HG02943 (cell line): Measurements from ENCODE around the gene RCL1.
A peak's percentile ranks its signal among the peaks of the same experiment; 100 is the strongest.
"Not testable (repeated sequence)": the region's sequence is repeated elsewhere in the genome, so short reads cannot be mapped to it uniquely, and the experiment has no call there.

Source experiments
- ATAC-seq: cut with Tn5 transposase; IDR thresholded peaks from one replicate; pipeline ENCODE4 v1.9.1; 2021; ENCODE audit warnings: mild to moderate bottlenecking, low read depth, moderate library complexity; ENCODE audit not compliant: unreplicated experiment

RCL1 gene

GRCh38 chr9:4865681-4866080, 72.9 kb downstream of the RCL1 start:
- ATAC-seq = no peak

DNA sequence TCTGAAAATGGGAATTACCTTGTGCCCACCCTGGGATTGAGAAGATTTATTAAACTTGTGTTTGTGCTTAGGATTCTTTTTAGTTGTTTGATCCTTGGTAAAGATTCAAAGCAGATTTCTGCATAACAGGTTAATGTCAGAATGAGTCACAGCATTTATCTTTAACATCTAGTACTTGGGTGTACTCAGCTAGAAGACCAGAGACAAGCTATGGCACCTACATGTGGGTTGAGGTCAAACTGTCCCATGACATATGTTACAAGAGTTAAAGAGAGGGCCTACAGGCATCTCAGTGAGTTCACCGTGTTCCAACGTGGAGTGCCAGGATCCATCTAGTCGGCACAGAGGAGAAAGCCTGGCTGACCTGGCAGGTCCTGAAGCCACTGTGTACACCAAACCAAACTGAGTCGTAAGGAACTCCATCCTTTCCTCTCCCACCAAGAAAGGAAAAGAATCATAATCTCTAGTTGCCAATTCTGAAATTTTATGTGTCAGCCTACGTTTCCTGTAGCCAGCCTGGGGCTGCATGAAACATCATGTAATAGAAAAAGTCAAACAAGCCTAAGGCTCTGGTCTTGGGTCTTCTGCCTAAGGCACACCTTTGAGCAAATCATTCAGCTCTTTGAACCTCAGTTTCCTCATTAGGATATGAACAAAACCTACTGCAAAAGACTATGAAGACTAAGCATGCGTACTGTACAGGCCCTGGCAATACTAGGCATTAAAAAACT, 73.7 kb downstream of the RCL1 start:
- ATAC-seq = no peak

GRCh38 chr9:4873066-4873465, 80.3 kb downstream of the RCL1 start:
- ATAC-seq = no peak

DNA sequence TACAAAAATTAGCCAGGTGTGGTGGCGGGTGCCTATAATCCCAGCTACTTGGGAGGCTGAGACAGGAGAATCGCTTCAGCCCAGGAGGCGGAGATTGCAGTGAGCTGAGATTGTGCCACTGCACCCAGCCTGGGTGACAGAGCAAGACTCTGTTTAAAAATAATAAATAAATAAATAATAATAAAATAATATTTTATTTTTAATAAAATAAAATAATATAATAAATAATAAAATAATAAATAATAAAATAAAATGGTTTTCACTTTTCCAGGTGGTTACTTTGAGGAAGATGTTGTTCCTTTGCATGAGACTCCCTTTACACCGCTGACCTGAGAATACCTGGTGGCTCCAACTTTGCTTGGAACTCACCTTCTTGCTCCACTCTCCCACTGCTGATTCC, 82.8 kb downstream of the RCL1 start:
- ATAC-seq = no peak

- ATAC-seq = no peak
These were observed 86.4 kb downstream of the RCL1 start for GRCh38 chr9:4879115-4879558.

DNA sequence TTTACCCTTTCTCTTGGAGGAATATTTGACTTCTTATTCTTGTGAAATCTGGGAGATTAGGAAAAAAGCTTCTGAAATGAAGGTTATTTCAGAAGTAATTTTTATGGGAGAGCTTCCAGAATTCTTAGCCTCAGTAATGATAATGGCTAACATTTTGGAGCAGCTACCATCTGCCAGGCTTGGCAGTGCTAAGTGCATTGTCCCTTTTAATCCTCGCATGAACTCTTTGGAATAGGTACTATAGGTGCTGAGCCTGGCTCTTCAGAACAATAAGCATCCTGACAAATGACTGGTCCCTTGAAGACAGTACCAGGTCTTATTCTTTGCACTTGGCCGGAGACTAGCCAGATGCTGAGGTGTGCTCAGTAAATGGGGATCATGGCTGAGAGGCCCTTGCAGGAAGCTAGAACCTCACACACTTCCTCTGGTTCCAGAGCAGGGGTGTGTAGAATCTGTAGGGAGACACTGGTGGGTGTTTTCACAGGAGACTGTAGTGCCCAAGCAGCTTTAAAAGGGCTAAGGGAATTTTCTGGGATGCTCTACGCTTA, 90.7 kb downstream of the RCL1 start:
- ATAC-seq = no peak

GRCh38 chr9:4886698-4887097, 94.0 kb downstream of the RCL1 start:
- peak; percentile 98 for ATAC-seq

DNA sequence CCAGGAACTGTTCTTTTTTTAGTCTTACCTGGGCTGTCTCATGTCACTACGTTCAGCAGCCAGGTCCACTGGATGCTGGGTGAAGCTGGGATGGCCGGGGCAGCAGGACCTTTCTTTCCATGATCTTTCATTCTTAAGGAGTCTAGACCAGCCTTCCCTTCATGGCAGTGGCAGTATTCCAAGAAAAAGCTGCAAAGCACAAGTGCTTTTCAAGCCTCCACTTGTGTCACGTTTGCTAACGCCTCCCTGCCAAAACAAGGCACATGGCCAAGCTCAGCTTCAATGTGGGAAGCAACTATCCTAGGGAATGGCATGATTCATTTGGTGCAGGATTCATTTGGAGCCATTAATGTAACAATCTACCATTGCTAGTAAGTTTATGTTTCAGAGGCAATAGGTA, 94.8 kb downstream of the RCL1 start:
- no peak for ATAC-seq

DNA sequence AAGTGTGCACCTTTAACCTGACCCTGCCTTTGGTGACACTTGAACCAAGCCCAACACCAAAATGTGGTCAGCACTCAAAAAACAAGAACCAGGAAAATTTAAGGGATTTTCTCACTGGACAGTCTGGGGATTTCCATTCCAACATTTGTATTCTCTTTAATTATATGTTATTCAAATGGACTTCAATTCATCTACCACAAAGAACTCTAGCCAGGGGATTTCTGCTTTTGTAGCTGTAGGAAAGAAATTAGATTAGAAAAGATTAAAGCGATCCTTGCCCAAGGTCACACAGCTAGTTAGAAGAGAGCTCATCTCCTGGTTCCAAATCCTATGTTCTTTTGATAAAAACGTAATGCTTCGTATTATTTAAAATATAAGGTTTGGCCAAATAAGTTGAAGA, 97.5 kb downstream of the RCL1 start:
- ATAC-seq = no peak

- no peak for ATAC-seq
These were observed 98.2 kb downstream of the RCL1 start for GRCh38 chr9:4890929-4891328.

DNA sequence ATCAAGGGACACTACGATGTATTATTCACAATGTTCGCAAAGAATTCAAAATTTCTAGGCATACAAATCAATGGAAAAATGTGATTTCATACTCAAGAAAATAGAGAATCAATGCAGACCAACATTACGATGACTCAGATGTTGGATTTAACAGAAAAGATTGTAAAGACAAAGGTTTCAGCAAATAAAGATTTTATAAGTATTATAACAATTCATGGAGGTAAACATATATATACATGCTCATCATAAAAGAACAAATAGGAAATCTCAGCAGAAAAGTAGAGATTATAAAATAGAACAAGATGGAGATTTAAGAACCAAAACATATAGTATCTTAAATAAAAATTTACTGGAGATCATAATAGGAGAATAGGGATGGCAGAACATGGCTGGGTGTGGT, 98.9 kb downstream of the RCL1 start:
- ATAC-seq = no peak

- ATAC-seq = no peak
These were observed 99.9 kb downstream of the RCL1 start for GRCh38 chr9:4892501-4893194.

GRCh38 chr9:4894076-4894475, 101.3 kb downstream of the RCL1 start:
- ATAC-seq = no peak

DNA sequence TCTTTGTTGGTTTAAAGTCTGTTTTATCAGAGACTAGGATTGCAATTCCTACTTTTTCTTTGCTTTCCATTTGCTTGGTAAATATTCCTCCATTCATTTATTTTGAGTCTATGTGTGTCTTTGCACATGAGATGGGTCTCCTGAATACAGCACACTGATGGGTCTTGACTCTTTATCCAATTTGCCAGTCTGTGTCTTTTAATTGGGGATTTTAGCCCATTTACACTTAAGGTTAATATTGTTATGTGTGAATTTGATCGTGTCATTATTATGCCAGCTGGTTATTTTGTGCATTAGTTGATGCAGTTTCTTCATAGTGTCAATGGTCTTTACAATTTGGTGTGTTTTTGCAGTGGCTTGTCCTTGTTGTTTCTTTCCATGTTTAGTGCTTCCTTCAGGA, 107.1 kb downstream of the RCL1 start:
- not testable (repeated sequence) for ATAC-seq

GRCh38 chr9:4901401-4902134, 108.8 kb downstream of the RCL1 start:
- not testable (repeated sequence) for ATAC-seq

- ATAC-seq = no peak
These were observed 109.4 kb downstream of the RCL1 start for GRCh38 chr9:4902135-4902475.

DNA sequence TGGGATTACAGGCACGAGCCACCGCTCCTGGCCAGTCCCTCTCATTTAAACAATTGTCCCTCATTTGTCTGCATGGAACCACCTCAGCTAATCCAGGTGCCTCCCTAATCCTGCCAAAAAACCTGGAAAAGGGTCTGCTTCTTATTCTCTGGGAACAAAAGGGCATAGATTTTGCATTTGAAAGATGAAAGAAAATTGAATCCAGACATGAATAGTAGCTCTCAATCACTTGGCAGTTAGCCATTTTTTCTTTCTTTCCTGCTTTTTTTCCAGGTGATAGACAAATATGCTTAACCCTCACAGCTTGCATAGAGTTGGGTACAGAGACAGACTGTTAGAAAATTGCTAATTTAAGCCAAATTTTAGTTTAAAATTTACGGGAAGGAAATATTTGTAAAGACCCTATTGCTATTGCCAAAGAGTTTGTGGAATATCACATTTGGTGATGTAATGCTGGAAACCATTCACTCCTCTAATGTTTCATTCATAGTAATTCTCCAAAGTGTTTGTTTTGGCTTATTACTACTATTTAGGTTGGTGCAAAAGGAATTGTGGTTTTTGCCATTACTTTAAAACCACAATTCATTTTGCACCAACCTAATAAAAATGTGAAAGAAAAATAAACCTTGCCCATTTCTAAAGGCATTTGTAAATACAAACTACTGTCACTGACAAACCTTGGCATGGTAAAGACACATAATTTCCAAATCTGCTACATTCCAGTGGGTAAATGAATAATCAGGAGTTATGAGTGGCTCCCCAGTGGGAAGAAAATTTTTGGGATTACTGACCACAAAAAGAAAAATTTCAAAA, 111.8 kb downstream of the RCL1 start:
- no peak for ATAC-seq

DNA sequence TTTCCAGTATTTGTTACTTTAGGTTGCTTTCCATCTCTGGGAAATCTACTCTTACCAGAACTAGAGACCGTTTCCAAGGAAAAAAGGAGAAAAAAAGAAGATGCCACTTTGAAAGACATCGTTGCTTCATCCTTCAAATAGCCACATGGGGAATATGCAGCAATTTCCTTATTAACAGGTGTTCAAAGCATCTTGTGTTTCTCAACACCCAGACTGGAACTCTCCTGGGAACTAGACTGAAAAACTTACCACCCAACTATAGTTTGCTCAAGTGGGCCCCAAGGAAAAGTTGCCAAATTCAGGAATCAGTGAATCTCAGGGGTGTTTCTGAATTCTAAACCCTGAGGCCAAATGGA, 112.4 kb downstream of the RCL1 start:
- ATAC-seq = no peak
